Ovary (tissue), 3 donors: Measurements from ENCODE around the gene COMMD9.

ENCODE experiments used
- CTCF ChIP-seq, 3 donors: fragments of 450-650 bp in 2 of 3; fragments of 200-600 bp in 1 of 3; IDR thresholded peaks; one replicate each; pipeline versions ENCODE4 v1.5.1 to v1.8.0; 2016 to 2022; ENCODE audit warnings: antibody characterized with exemption in 3 of 3, mild to moderate bottlenecking in 1 of 3
- POLR2A ChIP-seq: fragments of 450-650 bp; IDR thresholded peaks from one replicate; pipeline ENCODE4 v1.6.1; 2017; ENCODE audit warnings: antibody characterized with exemption, mild to moderate bottlenecking, moderate library complexity
- donor health status: DM: no; HTN: no; CAD: no.

GRCh38 chr11:36257351-36257750, 31.9 kb downstream of the COMMD9 start:
- no peak for TF ChIP-seq CTCF (IDR thresholded peaks at IDR 0.05)
- TF ChIP-seq POLR2A, result no peak
